HG03575 (cell line): Measurements from ENCODE around the gene MLX.
"Not testable (repeated sequence)": the region's sequence is repeated elsewhere in the genome, so short reads cannot be mapped to it uniquely, and the experiment has no call there.

Source experiments
- ATAC-seq: cut with Tn5 transposase; IDR thresholded peaks from one replicate; pipeline ENCODE4 v1.9.1; 2021; ENCODE audit not compliant: unreplicated experiment, insufficient number of reproducible peaks, low FRiP score; ENCODE audit errors: extremely low read depth

MLX gene

GRCh38 chr17:42609182-42609813, 42.4 kb downstream of the MLX start, which contains the start of the genes RETREG3 and TUBG1:
TSS of gene RETREG3 (minus strand) at chr17:42609374. CDS start at chr17:42609324, 50 bp downstream.
TSS of gene TUBG1 (plus strand) at chr17:42609683. CDS start at chr17:42609738, 55 bp downstream.
- ATAC-seq = peak; percentile 62

GRCh38 chr17:42609814-42610801, 43.2 kb downstream of the MLX start:
- peak; percentile 10 for ATAC-seq

- no peak for ATAC-seq
These were observed 45.1 kb downstream of the MLX start for GRCh38 chr17:42612013-42612412.

- ATAC-seq = no peak
These were observed 46.9 kb downstream of the MLX start for GRCh38 chr17:42613699-42614295.

- ATAC-seq = no peak
These were observed 51.1 kb downstream of the MLX start for GRCh38 chr17:42617956-42618431.

GRCh38 chr17:42618442-42619150, 51.7 kb downstream of the MLX start:
- ATAC-seq = no peak

- not testable (repeated sequence) for ATAC-seq
These were observed 55.1 kb downstream of the MLX start for GRCh38 chr17:42621987-42622386.
